A673 (cell line): ENCODE measurements around the gene GMCL2. TPM values are rescaled to one million over a fixed set of nuclear protein-coding genes. Genes with fewer than 3 reads are reported as not detected.

ENCODE experiments used
- BruUV-seq: library from RNA; stranded (reverse); fragments of 400-500 nt; replicated peaks from 2 replicates; lab custom pipeline; 2021; lab: Mats Ljungman, UMichigan
- CTCF ChIA-PET: fragments of 300-600 bp; sonication (Branson Sonifier 250); formaldehyde crosslinking; loops from one replicate; lab custom pipeline; 2022; ENCODE audit warnings: antibody characterized with exemption; lab: Charles Lee
- POLR2A ChIA-PET: fragments of 300-600 bp; sonication (Branson Sonifier 250); formaldehyde crosslinking; loops from one replicate; lab custom pipeline; 2022; ENCODE audit warnings: antibody characterized with exemption; ENCODE audit not compliant: low non-redundant PET; lab: Charles Lee
- DNase-seq: peaks from one replicate; pipeline ENCODE4 v3.0.0-alpha.2; 2015; ENCODE audit warnings: low spot score
- H3K27ac ChIP-seq: fragments of 200-600 bp; sonication (generic); 2 replicates; pipeline ENCODE4 v1.5.1; 2016; ENCODE audit warnings: mixed run types, low read depth, mild to moderate bottlenecking, mixed read lengths, antibody characterized with exemption, low read length; ENCODE audit not compliant: poor library complexity, severe bottlenecking
- H3K27me3 ChIP-seq: fragments of 200-600 bp; sonication (generic); replicated peaks from 2 replicates; pipeline ENCODE4 v1.6.1; 2017; ENCODE audit warnings: mixed run types, low read depth, mild to moderate bottlenecking, mixed read lengths, antibody characterized with exemption, low read length; ENCODE audit not compliant: insufficient read depth, poor library complexity
- H3K36me3 ChIP-seq: fragments of 200-600 bp; sonication (generic); 2 replicates; pipeline ENCODE4 v1.6.1; 2016; ENCODE audit warnings: mixed run types, mild to moderate bottlenecking, mixed read lengths, antibody characterized with exemption, low read length; ENCODE audit not compliant: insufficient read depth, poor library complexity, severe bottlenecking
- H3K4me1 ChIP-seq: fragments of 200-600 bp; sonication (generic); 2 replicates; pipeline ENCODE4 v1.6.1; 2017; ENCODE audit warnings: mixed run types, mild to moderate bottlenecking, mixed read lengths, antibody characterized with exemption, low read length; ENCODE audit not compliant: insufficient read depth, poor library complexity, severe bottlenecking
- H3K4me3 ChIP-seq: fragments of 200-600 bp; sonication (generic); 2 replicates; pipeline ENCODE4 v1.5.1; 2016; ENCODE audit warnings: low read depth, mixed run types, mild to moderate bottlenecking, mixed read lengths, low read length; ENCODE audit not compliant: poor library complexity, severe bottlenecking
- H3K9me3 ChIP-seq: fragments of 200-600 bp; sonication (generic); 2 replicates; pipeline ENCODE4 v1.6.1; 2016; ENCODE audit warnings: mixed run types, low read depth, mild to moderate bottlenecking, mixed read lengths, antibody characterized with exemption, low read length; ENCODE audit not compliant: poor library complexity, severe bottlenecking
- EZH2 ChIP-seq: fragments of 200-600 bp; sonication (generic); IDR thresholded peaks from 2 replicates; pipeline ENCODE4 v1.6.1; 2017; ENCODE audit warnings: borderline replicate concordance, low read depth, mild to moderate bottlenecking, mixed read lengths, antibody characterized with exemption, low read length; ENCODE audit not compliant: poor library complexity, severe bottlenecking
- intact Hi-C: fragments of 100-400 bp; cut with micrococcal nuclease; formaldehyde crosslinking; loops from one replicate; pipeline ENCODE4 v1.10.0; 2022; ENCODE audit not compliant: unreplicated experiment
- total RNA-seq: library from RNA; stranded (reverse); gene quantifications from 2 replicates; pipeline ENCODE4 v1.2.3, GENCODE V29; 2021
- TF ChIP-seq, protein P1 (sequence below): fragments of 300-800, 200-600 bp; sonication (generic); conservative IDR thresholded peaks from 2 replicates; pipeline ENCODE4 v1.5.1; 2017; ENCODE audit warnings: low read depth, mild to moderate bottlenecking, antibody characterized with exemption, low read length, moderate library complexity, mixed read lengths

Gene GMCL2
- total RNA-seq, 1 experiment from 2014 or later: not detected

DNA sequence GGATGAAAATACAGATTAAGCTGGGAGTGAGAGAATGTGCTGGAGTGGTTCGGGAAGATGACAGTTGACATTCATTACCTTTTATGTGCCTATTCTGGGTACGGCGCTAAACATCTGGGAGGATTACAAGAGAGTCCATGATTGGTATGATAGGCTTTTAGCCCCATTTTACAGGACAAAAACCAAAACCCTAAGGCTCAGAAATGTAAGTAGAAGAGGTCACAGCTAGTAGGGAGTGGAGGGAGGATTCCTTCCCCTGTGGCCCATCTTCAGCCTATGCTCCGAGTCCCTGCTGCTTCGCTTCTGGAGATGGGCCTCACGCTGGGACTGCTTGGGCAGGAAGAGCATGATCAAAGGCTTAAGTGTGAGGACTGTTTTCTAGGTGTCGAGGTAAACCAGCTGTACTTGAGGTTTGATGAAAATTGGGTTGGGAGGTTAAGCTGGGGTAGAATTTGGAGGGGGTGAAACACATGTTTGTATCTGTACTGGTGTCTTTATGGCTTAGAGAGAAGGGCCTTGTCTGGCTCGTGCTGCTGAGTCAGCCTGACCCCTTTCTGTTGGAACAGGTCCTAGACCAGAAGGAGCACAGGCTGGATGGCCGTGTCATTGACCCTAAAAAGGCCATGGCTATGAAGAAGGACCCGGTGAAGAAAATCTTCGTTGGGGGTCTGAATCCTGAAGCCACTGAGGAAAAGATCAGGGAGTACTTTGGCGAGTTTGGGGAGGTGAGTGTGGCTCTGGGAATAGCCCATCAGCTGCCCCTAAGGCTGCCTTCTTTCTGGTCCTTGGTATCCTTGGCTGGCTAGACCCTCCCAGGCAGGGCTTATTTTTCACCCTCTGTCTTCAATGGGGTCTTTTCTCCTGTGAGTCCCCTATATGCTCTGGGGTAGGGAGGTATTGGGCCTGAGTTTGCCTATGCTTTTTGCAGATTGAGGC lies 19.3 kb upstream of the GMCL2 start:
- no peak for DNase-seq
- Histone ChIP-seq H3K36me3 (peaks cover 61% of the 10 kb centered on the region), H3K4me3 (peak overlapping the region; percentile 98), H3K4me1 (peaks cover 11% of the 10 kb centered on the region), H3K27me3 (no peaks in the 10 kb centered on the region), H3K27ac (peak overlapping the region; percentile 97), H3K9me3 (no peaks in the 10 kb centered on the region)
- ChIA-PET POLR2A (no interaction called here), CTCF (no interaction called here)
- intact Hi-C loops: no loop called here
- TSS peak; percentile 41 for BruUV-seq
- no peak for TF ChIP-seq EZH2
- TF ChIP-seq, protein P1, sequence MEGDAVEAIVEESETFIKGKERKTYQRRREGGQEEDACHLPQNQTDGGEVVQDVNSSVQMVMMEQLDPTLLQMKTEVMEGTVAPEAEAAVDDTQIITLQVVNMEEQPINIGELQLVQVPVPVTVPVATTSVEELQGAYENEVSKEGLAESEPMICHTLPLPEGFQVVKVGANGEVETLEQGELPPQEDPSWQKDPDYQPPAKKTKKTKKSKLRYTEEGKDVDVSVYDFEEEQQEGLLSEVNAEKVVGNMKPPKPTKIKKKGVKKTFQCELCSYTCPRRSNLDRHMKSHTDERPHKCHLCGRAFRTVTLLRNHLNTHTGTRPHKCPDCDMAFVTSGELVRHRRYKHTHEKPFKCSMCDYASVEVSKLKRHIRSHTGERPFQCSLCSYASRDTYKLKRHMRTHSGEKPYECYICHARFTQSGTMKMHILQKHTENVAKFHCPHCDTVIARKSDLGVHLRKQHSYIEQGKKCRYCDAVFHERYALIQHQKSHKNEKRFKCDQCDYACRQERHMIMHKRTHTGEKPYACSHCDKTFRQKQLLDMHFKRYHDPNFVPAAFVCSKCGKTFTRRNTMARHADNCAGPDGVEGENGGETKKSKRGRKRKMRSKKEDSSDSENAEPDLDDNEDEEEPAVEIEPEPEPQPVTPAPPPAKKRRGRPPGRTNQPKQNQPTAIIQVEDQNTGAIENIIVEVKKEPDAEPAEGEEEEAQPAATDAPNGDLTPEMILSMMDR: no peak

GRCh38 chr5:178205749-178206047 lies 18.5 kb upstream of the GMCL2 start:
- peaks cover 11% of the 10 kb centered on the region for H3K4me1 ChIP-seq
- ChIA-PET POLR2A (no interaction called here), CTCF (no interaction called here)
- no peaks in the 10 kb centered on the region for H3K9me3 ChIP-seq
- H3K27me3 ChIP-seq: no peaks in the 10 kb centered on the region
- DNase-seq: no peak
- peak overlapping the region; percentile 98 for H3K4me3 ChIP-seq
- peak overlapping the region; percentile 97 for H3K27ac ChIP-seq
- intact Hi-C loops: no loop called here
- no TSS peak for BruUV-seq
- TF ChIP-seq, protein P1: no peak
- no peak for TF ChIP-seq EZH2
- peaks cover 54% of the 10 kb centered on the region for H3K36me3 ChIP-seq

- H3K4me1 ChIP-seq: peaks cover 11% of the 10 kb centered on the region
- peak overlapping the region; percentile 98 for H3K4me3 ChIP-seq
- H3K36me3 ChIP-seq: peaks cover 48% of the 10 kb centered on the region
- DNase-seq: peak; percentile 77
- H3K27ac ChIP-seq: peak overlapping the region; percentile 97
- H3K27me3 ChIP-seq: no peaks in the 10 kb centered on the region
- CTCF ChIA-PET: no interaction called here
- no TSS peak for BruUV-seq
- intact Hi-C loops: no loop called here
- H3K9me3 ChIP-seq: no peaks in the 10 kb centered on the region
- POLR2A ChIA-PET: interaction anchor here (0.7 kb wide), 1 partner anchor 894 kb away, joined by 3 read pairs; no protein-coding TSS in a partner anchor
- TF ChIP-seq, protein P1: no peak
- TF ChIP-seq EZH2: no peak
Measured at GRCh38 chr5:178204935-178205748, 18.0 kb upstream of the GMCL2 start.
